Epithelial cell of proximal tubule (primary cell): Measurements from ENCODE around the gene MICU1. TPM values are rescaled to one million over a fixed set of nuclear protein-coding genes. Genes with fewer than 3 reads are reported as not detected.
A peak's percentile ranks its signal among the peaks of the same experiment; 100 is the strongest.
"Not testable (repeated sequence)": the region's sequence is repeated elsewhere in the genome, so short reads cannot be mapped to it uniquely, and the experiment has no call there.

ENCODE experiments used
- DNase-seq: peaks from one replicate; pipeline ENCODE4 v3.0.0-alpha.2; 2011; ENCODE audit warnings: low read depth
- H3K4me3 ChIP-seq: 2 replicates; pipeline ENCODE4 v1.5.1; 2011; ENCODE audit warnings: low read depth, mild to moderate bottlenecking, low read length
- total RNA-seq: library from RNA; depleted of rRNA; stranded (reverse); fragments of >200 nt; gene quantifications from 2 replicates; pipeline ENCODE4 v1.2.3, GENCODE V29; 2015
- TF ChIP-seq, protein P1 (sequence below): conservative IDR thresholded peaks from 2 replicates; pipeline ENCODE4 v1.5.1; 2012; ENCODE audit warnings: low read depth, mild to moderate bottlenecking, low read length

Gene MICU1
- total RNA-seq, 1 donor from 2014 or later = 31.3 TPM

DNA sequence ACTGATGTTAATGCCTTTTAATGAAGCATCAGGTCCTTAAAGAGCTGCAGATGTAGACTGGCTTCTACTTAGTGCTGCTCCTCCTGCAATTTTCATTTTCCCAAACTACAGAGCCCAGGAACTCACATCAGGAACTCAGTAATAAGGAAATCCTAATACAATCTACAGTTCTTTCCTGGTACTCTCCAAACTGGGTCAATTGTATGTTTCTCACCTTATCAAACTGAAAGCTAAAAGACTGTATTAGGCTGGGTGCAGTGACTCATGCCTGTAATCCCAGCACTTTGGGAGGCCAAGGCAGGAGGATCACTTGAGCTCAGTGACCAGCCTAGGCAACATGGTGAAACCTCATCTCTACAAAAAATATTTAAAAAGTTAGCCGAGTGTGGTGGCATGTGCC lies 216.7 kb downstream of the MICU1 start:
- H3K4me3 ChIP-seq = no peak overlapping the region
- DNase-seq = no peak
- TF ChIP-seq, protein P1, sequence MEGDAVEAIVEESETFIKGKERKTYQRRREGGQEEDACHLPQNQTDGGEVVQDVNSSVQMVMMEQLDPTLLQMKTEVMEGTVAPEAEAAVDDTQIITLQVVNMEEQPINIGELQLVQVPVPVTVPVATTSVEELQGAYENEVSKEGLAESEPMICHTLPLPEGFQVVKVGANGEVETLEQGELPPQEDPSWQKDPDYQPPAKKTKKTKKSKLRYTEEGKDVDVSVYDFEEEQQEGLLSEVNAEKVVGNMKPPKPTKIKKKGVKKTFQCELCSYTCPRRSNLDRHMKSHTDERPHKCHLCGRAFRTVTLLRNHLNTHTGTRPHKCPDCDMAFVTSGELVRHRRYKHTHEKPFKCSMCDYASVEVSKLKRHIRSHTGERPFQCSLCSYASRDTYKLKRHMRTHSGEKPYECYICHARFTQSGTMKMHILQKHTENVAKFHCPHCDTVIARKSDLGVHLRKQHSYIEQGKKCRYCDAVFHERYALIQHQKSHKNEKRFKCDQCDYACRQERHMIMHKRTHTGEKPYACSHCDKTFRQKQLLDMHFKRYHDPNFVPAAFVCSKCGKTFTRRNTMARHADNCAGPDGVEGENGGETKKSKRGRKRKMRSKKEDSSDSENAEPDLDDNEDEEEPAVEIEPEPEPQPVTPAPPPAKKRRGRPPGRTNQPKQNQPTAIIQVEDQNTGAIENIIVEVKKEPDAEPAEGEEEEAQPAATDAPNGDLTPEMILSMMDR = no peak

DNA sequence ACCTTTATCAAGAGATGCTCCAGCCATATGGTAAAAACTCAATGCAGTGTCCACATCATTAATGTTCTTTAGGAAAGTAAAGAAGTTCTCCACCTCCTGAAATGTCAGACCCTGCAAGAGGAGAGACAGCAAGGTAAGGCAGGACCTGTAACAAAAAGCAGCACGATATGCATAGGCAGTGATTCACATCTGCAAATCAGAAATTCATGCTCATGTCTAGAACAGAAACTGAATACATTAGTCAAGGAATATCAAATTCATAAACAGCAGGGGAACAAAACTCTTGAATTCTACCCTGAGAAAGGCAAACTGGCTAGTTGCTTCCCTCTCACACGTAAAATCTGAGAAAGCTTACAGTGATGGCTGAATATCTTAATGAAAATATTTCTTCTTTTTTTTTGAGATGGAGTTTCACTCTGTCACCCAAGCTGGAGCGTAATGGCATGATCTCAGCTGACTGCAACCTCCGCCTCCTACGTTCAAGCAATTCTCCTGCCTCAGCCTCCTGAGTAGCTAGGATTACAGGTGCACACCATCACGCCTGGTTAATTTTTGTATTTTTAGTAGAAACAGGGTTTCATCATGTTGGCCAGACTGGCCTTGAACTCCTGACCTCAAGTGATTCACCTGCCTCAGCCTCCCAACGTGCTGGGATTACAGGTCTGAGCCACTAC lies 217.8 kb downstream of the MICU1 start:
- TF ChIP-seq, protein P1 = no peak
- H3K4me3 ChIP-seq = no peak overlapping the region
- no peak for DNase-seq

DNA sequence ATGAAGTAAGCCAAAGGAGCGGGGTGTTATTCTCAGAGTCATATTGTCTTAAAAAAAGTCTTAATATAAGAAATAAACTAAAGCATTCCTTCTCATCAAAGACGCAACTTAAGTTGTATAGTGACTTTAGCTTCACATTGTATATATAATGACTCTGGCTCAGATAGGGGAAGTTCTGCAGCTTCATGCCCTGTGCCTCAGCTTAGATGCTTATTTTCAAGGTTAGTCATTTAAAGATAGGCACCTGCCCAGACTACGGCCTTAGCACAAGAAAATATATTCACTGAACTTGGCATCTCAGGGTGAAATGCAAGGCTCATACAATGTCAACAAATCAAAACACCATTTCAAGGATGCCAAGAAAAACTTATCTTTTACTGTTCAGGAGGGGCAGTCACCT lies 218.4 kb downstream of the MICU1 start:
- no peak overlapping the region for H3K4me3 ChIP-seq
- DNase-seq = no peak
- TF ChIP-seq, protein P1 = no peak

DNA sequence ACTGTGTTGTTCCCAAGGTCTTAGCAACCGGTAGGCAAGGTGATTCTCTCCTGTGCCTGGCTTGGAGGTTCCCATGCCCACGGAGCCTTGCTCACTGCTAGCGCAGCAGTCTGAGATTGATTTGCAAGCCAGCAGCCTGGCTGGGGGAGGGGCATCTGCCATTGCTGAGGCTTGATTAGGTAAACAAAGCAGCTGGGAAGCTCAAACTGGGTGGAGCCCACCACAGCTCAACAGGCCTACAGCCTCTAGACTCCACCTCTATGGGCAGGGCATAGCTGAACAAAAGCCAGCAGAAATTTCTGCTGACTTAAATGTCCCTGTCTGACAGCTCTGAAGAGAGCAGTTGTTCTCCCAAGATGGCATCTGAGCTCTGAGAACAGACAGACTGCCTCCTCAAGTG lies 230.3 kb downstream of the MICU1 start:
- DNase-seq, H3K4me3 ChIP-seq: not testable (repeated sequence)

DNA sequence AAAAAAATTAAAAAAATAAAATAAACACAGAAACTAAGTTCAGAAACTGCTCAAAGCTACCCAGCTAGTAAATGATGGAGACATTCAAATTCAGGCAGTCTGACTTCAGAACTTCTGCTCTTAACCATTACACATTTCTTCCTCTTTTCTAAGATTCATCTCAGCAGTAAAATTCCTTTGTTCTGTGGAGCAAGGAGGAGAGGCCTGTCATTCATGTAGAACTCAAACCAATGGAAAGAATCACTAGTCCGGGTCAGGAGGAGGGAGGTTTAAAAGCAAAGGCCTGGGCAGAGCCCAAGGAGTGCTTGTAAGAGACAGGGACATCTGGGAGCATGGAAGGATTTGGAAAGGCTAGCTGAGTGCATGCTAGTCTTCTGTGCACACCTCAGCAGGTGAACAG lies 233.3 kb downstream of the MICU1 start:
- DNase-seq = peak; percentile 22
- TF ChIP-seq, protein P1 = no peak
- no peak overlapping the region for H3K4me3 ChIP-seq

DNA sequence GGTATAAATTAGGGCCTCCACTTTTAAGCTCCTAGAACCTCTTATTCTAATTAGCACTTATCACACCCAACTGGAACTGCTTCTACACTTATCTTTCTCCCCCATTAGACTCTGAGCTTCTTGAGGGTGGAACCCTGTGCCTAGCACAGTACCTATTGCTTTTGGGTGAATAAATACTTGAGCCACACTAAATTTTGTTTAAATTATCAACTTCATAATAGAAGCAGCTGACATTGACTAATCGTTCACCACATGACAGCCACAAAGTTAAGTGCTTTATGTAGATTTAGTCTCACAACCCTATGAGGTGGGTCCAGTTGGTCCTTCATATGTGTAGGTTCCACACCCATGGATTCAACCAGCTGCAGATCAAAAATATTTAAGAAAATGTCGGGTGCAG lies 235.1 kb downstream of the MICU1 start:
- TF ChIP-seq, protein P1 = no peak
- no peak for DNase-seq
- H3K4me3 ChIP-seq = no peak overlapping the region

DNA sequence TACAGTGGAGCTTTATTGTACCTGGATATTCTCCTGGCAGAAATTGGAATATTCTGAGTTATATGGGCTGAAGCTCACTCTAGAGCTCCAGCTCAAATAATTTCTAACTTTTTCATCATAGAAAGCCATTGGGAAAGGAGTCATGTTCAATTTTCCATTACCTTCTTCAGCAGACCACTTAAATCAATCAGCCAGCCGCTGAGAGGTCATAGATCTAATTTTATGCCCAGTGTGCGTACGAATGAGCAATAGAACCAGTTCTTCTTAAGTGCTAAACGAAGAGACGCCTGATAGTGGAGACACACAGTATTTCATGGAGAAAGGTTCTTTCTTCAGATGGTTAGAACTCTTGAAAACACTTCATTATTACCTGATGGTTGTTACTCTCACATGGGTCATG lies 236.2 kb downstream of the MICU1 start:
- TF ChIP-seq, protein P1 = no peak
- H3K4me3 ChIP-seq = no peak overlapping the region
- DNase-seq = no peak
